SK-N-MC (cell line): ENCODE data around the gene PHC2.

Experiments used
- EZH2 ChIP-seq: fragments of 200-600 bp; sonication (generic); IDR thresholded peaks from one replicate; pipeline ENCODE4 v1.6.1; 2017; ENCODE audit warnings: antibody characterized with exemption
- FOXP2 ChIP-seq: optimal IDR thresholded peaks from 2 replicates; pipeline ENCODE3; 2011; ENCODE audit warnings: mild to moderate bottlenecking, moderate library complexity; ENCODE audit not compliant: insufficient read depth; ENCODE audit errors: extremely low read length, control extremely low read depth
- POLR2AphosphoS5 ChIP-seq: IDR thresholded peaks from 2 replicates; pipeline ENCODE4 v1.6.1; 2012; ENCODE audit warnings: mild to moderate bottlenecking, low read depth, low read length, borderline replicate concordance

DNA sequence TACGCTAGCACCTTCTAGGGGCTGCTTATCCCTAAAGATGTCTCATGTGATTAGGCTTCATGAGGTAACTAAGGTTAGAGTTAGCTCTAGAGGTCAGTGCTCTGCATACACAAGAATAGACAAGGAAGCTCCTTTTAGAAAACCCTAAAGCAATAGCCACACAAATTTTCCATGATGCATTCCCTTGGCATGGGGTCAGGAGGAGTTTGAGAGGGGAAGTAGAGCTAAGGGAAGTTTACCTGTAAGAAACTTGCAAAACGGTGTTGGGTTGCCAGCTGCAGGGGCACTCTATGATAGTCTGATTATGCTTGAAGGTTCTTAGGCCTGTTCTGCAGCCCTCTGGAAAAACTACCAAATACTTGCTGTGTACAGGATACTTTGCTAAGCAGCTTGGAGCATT lies 71.0 kb downstream of the PHC2 start:
- no peak for TF ChIP-seq POLR2AphosphoS5
- no peak for TF ChIP-seq EZH2
- TF ChIP-seq FOXP2: no peak
